Keratinocyte (primary cell): ENCODE measurements around the gene ATP5F1E. TPM values are rescaled to one million over a fixed set of nuclear protein-coding genes. Genes with fewer than 3 reads are reported as not detected.

Experiments
- DNase-seq: peaks from one replicate; pipeline ENCODE4 v3.0.0-alpha.2; 2011; ENCODE audit warnings: low read depth, missing footprints, low spot score
- FAIRE-seq: peaks from 2 replicates; lab custom pipeline; 2011; peaks lifted over from hg19 to GRCh38; lab: Jason Lieb, UNC
- H2AFZ ChIP-seq: 2 replicates; pipeline ENCODE4 v1.6.0; 2012; ENCODE audit warnings: low read length, control low read depth, inconsistent platforms; ENCODE audit not compliant: control insufficient read depth
- H3K27ac ChIP-seq: 2 replicates; pipeline ENCODE4 v1.5.1; 2011; ENCODE audit warnings: low read length; ENCODE audit not compliant: control insufficient read depth, insufficient read depth
- H3K27me3 ChIP-seq: 3 replicates; pipeline ENCODE4 v1.6.0; 2011; ENCODE audit warnings: low read length; ENCODE audit not compliant: control insufficient read depth, insufficient read depth; ENCODE audit errors: extremely low read depth
- H3K36me3 ChIP-seq, 2 experiments: 2 replicates in 1 of 2; 3 replicates in 1 of 2; pipeline ENCODE4 v1.5.1; 2011; ENCODE audit warnings: low read length in 2 of 2, mild to moderate bottlenecking in 1 of 2; ENCODE audit not compliant: control insufficient read depth in 2 of 2, insufficient read depth in 2 of 2; ENCODE audit errors: extremely low read depth in 1 of 2
- H3K4me1 ChIP-seq: 3 replicates; pipeline ENCODE4 v1.5.1; 2011; ENCODE audit warnings: low read length; ENCODE audit not compliant: control insufficient read depth, insufficient read depth; ENCODE audit errors: extremely low read depth
- H3K4me2 ChIP-seq: 3 replicates; pipeline ENCODE4 v1.6.0; 2011; ENCODE audit warnings: low read depth, low read length; ENCODE audit not compliant: control insufficient read depth, insufficient read depth; ENCODE audit errors: extremely low read depth
- H3K4me3 ChIP-seq, 3 experiments: fragments of 200-600 bp in 1 of 3; sonication (generic) in 1 of 3; 2 replicates in 2 of 3; 3 replicates in 1 of 3; pipeline ENCODE4 v1.5.1; 2011 to 2016; ENCODE audit warnings: low read length in 3 of 3, mild to moderate bottlenecking in 3 of 3, control low read depth in 2 of 3, inconsistent platforms in 1 of 3, low read depth in 1 of 3, mixed read lengths in 1 of 3, mixed run types in 1 of 3, moderate library complexity in 1 of 3; ENCODE audit not compliant: control insufficient read depth in 2 of 3, insufficient read depth in 2 of 3; ENCODE audit errors: extremely low read depth in 1 of 3
- H3K79me2 ChIP-seq: 2 replicates; pipeline ENCODE4 v1.6.0; 2012; ENCODE audit warnings: low read length; ENCODE audit not compliant: control insufficient read depth, insufficient read depth
- H3K9ac ChIP-seq: 3 replicates; pipeline ENCODE4 v1.6.0; 2011; ENCODE audit warnings: low read length; ENCODE audit not compliant: control insufficient read depth, insufficient read depth; ENCODE audit errors: extremely low read depth
- H3K9me1 ChIP-seq: 3 replicates; pipeline ENCODE4 v1.6.0; 2011; ENCODE audit warnings: low read length; ENCODE audit not compliant: control insufficient read depth, insufficient read depth; ENCODE audit errors: extremely low read depth
- H3K9me3 ChIP-seq: 2 replicates; pipeline ENCODE4 v1.5.1; 2012; ENCODE audit warnings: low read depth, low read length; ENCODE audit not compliant: control insufficient read depth
- H4K20me1 ChIP-seq: 3 replicates; pipeline ENCODE4 v1.6.0; 2011; ENCODE audit warnings: low read length; ENCODE audit not compliant: control insufficient read depth, insufficient read depth; ENCODE audit errors: extremely low read depth
- CTCF ChIP-seq, 3 experiments: IDR thresholded peaks in 1 of 3; conservative IDR thresholded peaks in 1 of 3; optimal IDR thresholded peaks in 1 of 3; 2 replicates in 2 of 3; 3 replicates in 1 of 3; pipeline versions ENCODE3 to v1.5.1; 2011; ENCODE audit warnings: low read length in 3 of 3, mild to moderate bottlenecking in 3 of 3, moderate library complexity in 2 of 3, control low read depth in 1 of 3, inconsistent platforms in 1 of 3; ENCODE audit not compliant: insufficient read depth in 2 of 3; ENCODE audit errors: extremely low read depth in 1 of 3
- EZH2 ChIP-seq: IDR thresholded peaks from one replicate; pipeline ENCODE4 v1.6.1; 2012; ENCODE audit warnings: inconsistent platforms, mild to moderate bottlenecking, low read length, moderate library complexity
- dilution Hi-C: fragments of 300-500 bp; cut with MboI; formaldehyde crosslinking; loops from one replicate; pipeline ENCODE4 v1.7.0; 2020; ENCODE audit warnings: low sequenced_read_pairs; ENCODE audit not compliant: extremely low pct_ligation_motif_present
- polyA plus RNA-seq, 5 experiments: library from polyadenylated mRNA; depleted of rRNA in 3 of 5; stranded (reverse) in 3 of 5; stranded (forward) in 1 of 5; unstranded in 1 of 5; fragments of >200 nt; gene quantifications; 1 replicate in 1 of 5; 2 replicates in 3 of 5; 3 replicates in 1 of 5; pipeline versions ENCODE4 v1.2.1 to v1.2.3, GENCODE V29; 2011 to 2012; ENCODE audit warnings: missing spikeins in 2 of 5, low read depth in 1 of 5, low replicate concordance in 1 of 5

ATP5F1E gene
- polyA plus RNA-seq, 1 donor (not counting 4 experiments of a cell fraction or from before 2014, with no cell fraction given) = 99.7 TPM

DNA sequence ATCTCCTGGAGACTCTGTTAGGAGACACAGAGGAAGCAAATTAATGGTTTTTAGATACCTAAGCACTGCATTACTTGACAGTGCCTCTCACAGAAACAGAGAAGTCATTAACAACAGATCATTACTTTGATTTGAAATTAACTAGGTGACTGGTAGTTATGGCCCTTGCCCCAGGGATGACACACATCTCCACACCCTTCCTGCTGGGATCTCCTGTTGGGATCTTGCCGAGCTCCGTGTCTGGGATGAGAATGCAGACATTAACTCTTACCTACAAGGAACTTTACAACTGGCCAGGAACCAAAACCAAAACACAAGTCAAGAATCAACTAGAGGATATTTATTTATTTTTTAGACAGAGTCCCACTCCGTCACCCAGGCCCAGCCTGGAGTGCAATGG is 12.7 kb upstream of the ATP5F1E start:
- dilution Hi-C loops = no loop called here
- Histone ChIP-seq H4K20me1 (no peaks in the 10 kb centered on the region), H2AFZ (no peak overlapping the region), H3K27ac (no peak overlapping the region), H3K9me3 (no peaks in the 10 kb centered on the region), H3K27me3 (no peaks in the 10 kb centered on the region), H3K9me1 (peaks cover 3% of the 10 kb centered on the region), H3K4me3 (no peak overlapping the region), H3K9ac (no peak overlapping the region), H3K4me1 (peaks cover 24% of the 10 kb centered on the region), H3K36me3 (peaks cover 4 to 10% of the 10 kb centered on the region in 2 experiments), H3K4me2 (no peak overlapping the region), H3K79me2 (peaks cover 28% of the 10 kb centered on the region)
- FAIRE-seq = no peak
- no peak for DNase-seq
- TF ChIP-seq CTCF (optimal IDR thresholded peaks at IDR 0.05 in 1 of 3, IDR thresholded peaks at IDR 0.05 in 1 of 3, conservative IDR thresholded peaks at IDR 0.05 in 1 of 3; ENCODE audit: extremely low read depth in 1 of 3, insufficient read depth in 2 of 3, low read length in 3 of 3) = no peak
- no peak for TF ChIP-seq EZH2

DNA sequence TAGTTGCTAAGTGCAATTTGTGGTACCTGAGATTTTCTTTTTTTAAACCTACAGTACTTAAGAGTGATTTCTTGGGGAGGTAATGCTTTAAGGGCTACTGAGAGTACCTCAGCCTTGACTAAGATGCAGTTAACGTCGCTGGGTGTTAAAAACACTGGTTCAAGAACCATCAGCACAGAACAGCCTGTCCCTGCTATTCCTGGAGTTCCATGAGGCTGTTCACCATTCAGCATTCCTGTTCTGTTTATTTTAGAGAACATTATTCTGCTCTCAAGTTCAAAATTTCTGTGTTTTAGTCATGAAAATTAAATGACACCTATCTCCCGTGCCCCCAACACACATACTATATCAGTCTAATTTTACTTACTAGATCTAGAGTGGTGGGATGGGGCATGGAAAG is 12.2 kb upstream of the ATP5F1E start:
- H3K9me1 ChIP-seq = peaks cover 4% of the 10 kb centered on the region
- FAIRE-seq (no peak), DNase-seq (no peak)
- peaks cover 29% of the 10 kb centered on the region for H3K4me1 ChIP-seq
- H4K20me1 ChIP-seq = no peaks in the 10 kb centered on the region
- no peak overlapping the region for H3K4me2 ChIP-seq
- H3K27me3 ChIP-seq = no peaks in the 10 kb centered on the region
- no peak overlapping the region for H3K9ac ChIP-seq
- no peaks in the 10 kb centered on the region for H3K9me3 ChIP-seq
- H2AFZ ChIP-seq = no peak overlapping the region
- TF ChIP-seq EZH2 = no peak
- TF ChIP-seq CTCF (optimal IDR thresholded peaks at IDR 0.05 in 1 of 3, IDR thresholded peaks at IDR 0.05 in 1 of 3, conservative IDR thresholded peaks at IDR 0.05 in 1 of 3; ENCODE audit: extremely low read depth in 1 of 3, insufficient read depth in 2 of 3, low read length in 3 of 3) = no peak
- H3K27ac ChIP-seq = no peak overlapping the region
- H3K79me2 ChIP-seq = peaks cover 33% of the 10 kb centered on the region
- peaks cover 4 to 12% of the 10 kb centered on the region in 2 experiments for H3K36me3 ChIP-seq
- dilution Hi-C loops = no loop called here
- H3K4me3 ChIP-seq = no peak overlapping the region
